Rectal smooth muscle tissue (tissue), 1 donor: ENCODE measurements around the gene IDI2.
A peak's percentile ranks its signal among the peaks of the same experiment; 100 is the strongest.

Experiments
- H3K27ac ChIP-seq: one replicate; pipeline ENCODE4 v1.7.0; 2013; ENCODE audit warnings: low read depth, low read length, inconsistent platforms
- H3K27me3 ChIP-seq: one replicate; pipeline ENCODE4 v1.7.0; 2013; ENCODE audit warnings: low read length; ENCODE audit not compliant: control insufficient read depth, insufficient read depth
- H3K36me3 ChIP-seq: one replicate; pipeline ENCODE4 v1.7.0; 2013; ENCODE audit warnings: low read length; ENCODE audit not compliant: control insufficient read depth, insufficient read depth
- H3K4me1 ChIP-seq: one replicate; pipeline ENCODE4 v1.7.0; 2013; ENCODE audit warnings: low read length; ENCODE audit not compliant: control insufficient read depth, insufficient read depth
- H3K4me3 ChIP-seq: one replicate; pipeline ENCODE4 v1.7.0; 2013; ENCODE audit warnings: low read length
- H3K9ac ChIP-seq: one replicate; pipeline ENCODE4 v1.7.0; 2013; ENCODE audit warnings: low read length

Gene IDI2

GRCh38 chr10:970311-971149 lies 55.1 kb downstream of the IDI2 start:
- H3K4me3 ChIP-seq, result peak overlapping the region; percentile 45
- H3K36me3 ChIP-seq, result no peaks in the 10 kb centered on the region
- peak overlapping the region; percentile 14 for H3K27ac ChIP-seq
- H3K9ac ChIP-seq, result no peak overlapping the region
- no peaks in the 10 kb centered on the region for H3K27me3 ChIP-seq
- H3K4me1 ChIP-seq, result peaks cover 6% of the 10 kb centered on the region

- Histone ChIP-seq H3K4me1 (peaks cover 6% of the 10 kb centered on the region), H3K9ac (no peak overlapping the region), H3K4me3 (no peak overlapping the region), H3K27me3 (no peaks in the 10 kb centered on the region), H3K27ac (no peak overlapping the region), H3K36me3 (no peaks in the 10 kb centered on the region)
Observed at GRCh38 chr10:969473-970150, 56.0 kb downstream of the IDI2 start.
